PFSK-1 (cell line): ENCODE data around the gene ENTPD1.

ENCODE experiments used
- FOXP2 ChIP-seq: optimal IDR thresholded peaks from 2 replicates; pipeline ENCODE3; 2011; ENCODE audit warnings: borderline replicate concordance, control low read depth, inconsistent platforms; ENCODE audit not compliant: insufficient read depth; ENCODE audit errors: extremely low read length, extremely low read depth
- POLR2AphosphoS5 ChIP-seq: IDR thresholded peaks from 2 replicates; pipeline ENCODE4 v1.6.1; 2012; ENCODE audit warnings: low read depth, mild to moderate bottlenecking, control low read depth, low read length, moderate library complexity
- SIN3A ChIP-seq: IDR thresholded peaks from 2 replicates; pipeline ENCODE4 v1.6.1; 2012; ENCODE audit warnings: mild to moderate bottlenecking, low read length, moderate library complexity, borderline replicate concordance; ENCODE audit not compliant: insufficient read depth
- TAF1 ChIP-seq: IDR thresholded peaks from 2 replicates; pipeline ENCODE4 v1.6.1; 2012; ENCODE audit warnings: low read length, control low read depth, borderline replicate concordance; ENCODE audit not compliant: insufficient read depth
- TF ChIP-seq, protein P1 (sequence below), 2 experiments: IDR thresholded peaks; 2 replicates each; pipeline versions ENCODE4 v1.6.1 to v1.8.0; 2011 to 2012; ENCODE audit warnings: low read depth in 2 of 2, low read length in 2 of 2, control low read depth in 1 of 2, inconsistent platforms in 1 of 2, mild to moderate bottlenecking in 1 of 2, moderate library complexity in 1 of 2; ENCODE audit not compliant: insufficient read depth in 1 of 2

DNA sequence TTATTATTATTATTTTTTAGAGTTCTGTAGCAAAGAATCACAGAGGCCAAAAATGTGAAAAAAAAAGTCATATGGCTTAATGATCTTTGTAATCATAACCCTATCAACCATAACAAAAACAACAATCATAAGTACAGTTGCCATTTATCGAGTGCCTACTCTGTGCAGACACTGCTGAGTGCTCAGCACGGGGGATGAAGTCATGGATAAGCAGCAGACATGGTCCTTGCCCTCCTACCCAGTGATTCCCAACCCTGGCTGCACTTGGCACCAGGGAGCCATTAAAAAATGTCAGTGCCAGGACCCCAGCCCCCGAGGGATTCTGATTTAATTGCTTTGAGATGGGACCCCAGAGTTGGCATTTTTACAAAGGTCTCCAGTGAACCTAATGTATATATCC, 38.2 kb downstream of the ENTPD1 start:
- TF ChIP-seq POLR2AphosphoS5 (no peak), SIN3A (no peak), FOXP2 (no peak), TAF1 (no peak)
- TF ChIP-seq, protein P1, sequence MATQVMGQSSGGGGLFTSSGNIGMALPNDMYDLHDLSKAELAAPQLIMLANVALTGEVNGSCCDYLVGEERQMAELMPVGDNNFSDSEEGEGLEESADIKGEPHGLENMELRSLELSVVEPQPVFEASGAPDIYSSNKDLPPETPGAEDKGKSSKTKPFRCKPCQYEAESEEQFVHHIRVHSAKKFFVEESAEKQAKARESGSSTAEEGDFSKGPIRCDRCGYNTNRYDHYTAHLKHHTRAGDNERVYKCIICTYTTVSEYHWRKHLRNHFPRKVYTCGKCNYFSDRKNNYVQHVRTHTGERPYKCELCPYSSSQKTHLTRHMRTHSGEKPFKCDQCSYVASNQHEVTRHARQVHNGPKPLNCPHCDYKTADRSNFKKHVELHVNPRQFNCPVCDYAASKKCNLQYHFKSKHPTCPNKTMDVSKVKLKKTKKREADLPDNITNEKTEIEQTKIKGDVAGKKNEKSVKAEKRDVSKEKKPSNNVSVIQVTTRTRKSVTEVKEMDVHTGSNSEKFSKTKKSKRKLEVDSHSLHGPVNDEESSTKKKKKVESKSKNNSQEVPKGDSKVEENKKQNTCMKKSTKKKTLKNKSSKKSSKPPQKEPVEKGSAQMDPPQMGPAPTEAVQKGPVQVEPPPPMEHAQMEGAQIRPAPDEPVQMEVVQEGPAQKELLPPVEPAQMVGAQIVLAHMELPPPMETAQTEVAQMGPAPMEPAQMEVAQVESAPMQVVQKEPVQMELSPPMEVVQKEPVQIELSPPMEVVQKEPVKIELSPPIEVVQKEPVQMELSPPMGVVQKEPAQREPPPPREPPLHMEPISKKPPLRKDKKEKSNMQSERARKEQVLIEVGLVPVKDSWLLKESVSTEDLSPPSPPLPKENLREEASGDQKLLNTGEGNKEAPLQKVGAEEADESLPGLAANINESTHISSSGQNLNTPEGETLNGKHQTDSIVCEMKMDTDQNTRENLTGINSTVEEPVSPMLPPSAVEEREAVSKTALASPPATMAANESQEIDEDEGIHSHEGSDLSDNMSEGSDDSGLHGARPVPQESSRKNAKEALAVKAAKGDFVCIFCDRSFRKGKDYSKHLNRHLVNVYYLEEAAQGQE (IDR thresholded peaks at IDR 0.05; ENCODE audit: insufficient read depth in 1 of 2, low read depth in 2 of 2, low read length in 2 of 2), result no peak
